K562 (cell line): ENCODE data around the gene LAMB3.

Source experiments
- ATF3 ChIP-seq, 2 experiments: fragments of 450-650 bp in 1 of 2; sonication (generic) in 1 of 2; formaldehyde crosslinking in 1 of 2; IDR thresholded peaks in 1 of 2; conservative IDR thresholded peaks in 1 of 2; 2 replicates each; pipeline versions ENCODE4 v1.6.1 to v1.8.1; 2016 to 2023; ENCODE audit warnings: mild to moderate bottlenecking in 2 of 2, moderate library complexity in 2 of 2, inconsistent platforms in 1 of 2, missing genetic modification reagents in 1 of 2
- HNRNPH1 ChIP-seq: fragments of 200-400 bp; formaldehyde crosslinking; optimal IDR thresholded peaks from 2 replicates; pipeline ENCODE3; 2017; ENCODE audit warnings: low read depth, mild to moderate bottlenecking, low read length, moderate library complexity
- MEF2A ChIP-seq: IDR thresholded peaks from 2 replicates; pipeline ENCODE4 v1.6.1; 2011; ENCODE audit warnings: low read depth, mild to moderate bottlenecking, low read length, moderate library complexity; ENCODE audit not compliant: control insufficient read depth
- RUNX1 ChIP-seq: sonication (generic); IDR thresholded peaks from 2 replicates; pipeline ENCODE4 v1.6.1; 2016; ENCODE audit warnings: antibody characterized with exemption, low read depth

- no peak for TF ChIP-seq HNRNPH1
- no peak for TF ChIP-seq ATF3 (IDR thresholded peaks at IDR 0.05)
- no peak for TF ChIP-seq ATF3 (CRISPR knock-in tag; conservative IDR thresholded peaks at IDR 0.05)
- no peak for TF ChIP-seq RUNX1
- TF ChIP-seq MEF2A, result no peak
Observed at GRCh38 chr1:209583408-209583807, 68.8 kb downstream of the LAMB3 start, which contains the start of gene CAMK1G.
